H1 (cell line): ENCODE data around the gene TRAF3. TPM values are rescaled to one million over a fixed set of nuclear protein-coding genes. Genes with fewer than 3 reads are reported as not detected.
A peak's percentile ranks its signal among the peaks of the same experiment; 100 is the strongest.

Experiments
- CTCF ChIA-PET: fragments of 300-600 bp; sonication (Branson Sonifier 250); formaldehyde crosslinking; loops from one replicate; lab custom pipeline; 2021; ENCODE audit not compliant: partially characterized antibody; lab: Charles Lee
- POLR2A ChIA-PET: fragments of 300-600 bp; sonication (Branson Sonifier 250); formaldehyde crosslinking; loops from one replicate; lab custom pipeline; 2021; ENCODE audit warnings: inconsistent platforms; ENCODE audit not compliant: partially characterized antibody; lab: Charles Lee
- DNase-seq, 2 experiments: peaks; one replicate each; pipeline versions ENCODE4 v3.0.0 to v3.0.0-alpha.2; 2010 to 2022; ENCODE audit warnings: low spot score in 2 of 2, low read depth in 1 of 2, mixed read lengths in 1 of 2
- FAIRE-seq: peaks from 2 replicates; lab custom pipeline; 2011; peaks lifted over from hg19 to GRCh38; lab: Jason Lieb, UNC
- H2AFZ ChIP-seq: 2 replicates; pipeline ENCODE4 v1.8.1; 2012; ENCODE audit warnings: low read length, inconsistent platforms
- H2AK5ac ChIP-seq: 2 replicates; pipeline ENCODE4 v1.6.1; 2013; ENCODE audit warnings: low read depth, low read length
- H2BK120ac ChIP-seq: replicated peaks from 2 replicates; pipeline ENCODE3; 2013; ENCODE audit warnings: low read depth, low read length, inconsistent platforms
- H2BK12ac ChIP-seq: 2 replicates; pipeline ENCODE4 v1.6.1; 2013; ENCODE audit warnings: low read depth, low read length
- H2BK15ac ChIP-seq: 2 replicates; pipeline ENCODE4 v1.6.1; 2013; ENCODE audit warnings: low read length
- H2BK20ac ChIP-seq: 2 replicates; pipeline ENCODE4 v1.6.1; 2013; ENCODE audit warnings: low read length
- H2BK5ac ChIP-seq: 2 replicates; pipeline ENCODE4 v1.6.1; 2013; ENCODE audit warnings: low read depth, low read length
- H3K14ac ChIP-seq: 2 replicates; pipeline ENCODE4 v1.6.1; 2013; ENCODE audit warnings: inconsistent platforms; ENCODE audit not compliant: insufficient read length
- H3K18ac ChIP-seq: 2 replicates; pipeline ENCODE4 v1.6.1; 2013; ENCODE audit warnings: low read length; ENCODE audit errors: extremely low read depth
- H3K23ac ChIP-seq: 2 replicates; pipeline ENCODE4 v1.6.1; 2013; ENCODE audit warnings: inconsistent platforms; ENCODE audit not compliant: insufficient read length
- H3K23me2 ChIP-seq: 2 replicates; pipeline ENCODE4 v1.6.1; 2013; ENCODE audit warnings: low read depth, low read length
- H3K27ac ChIP-seq: 2 replicates; pipeline ENCODE4 v1.6.1; 2011; ENCODE audit warnings: low read depth, low read length, inconsistent platforms
- H3K27me3 ChIP-seq, 4 experiments: replicated peaks in 1 of 4; 1 replicate in 1 of 4; 2 replicates in 3 of 4; pipeline versions ENCODE4 v1.6.1 to v1.8.1; 2011 to 2013; ENCODE audit warnings: low read length in 3 of 4, mild to moderate bottlenecking in 3 of 4, inconsistent platforms in 2 of 4, mixed read lengths in 2 of 4, moderate library complexity in 1 of 4; ENCODE audit not compliant: control insufficient read depth in 3 of 4, insufficient read depth in 3 of 4; ENCODE audit errors: extremely low read depth in 1 of 4
- H3K36me3 ChIP-seq, 4 experiments: 2 replicates each; pipeline versions ENCODE4 v1.6.1 to v1.8.1; 2011 to 2013; ENCODE audit warnings: mild to moderate bottlenecking in 4 of 4, low read length in 3 of 4, moderate library complexity in 2 of 4, control low read depth in 1 of 4, inconsistent platforms in 1 of 4; ENCODE audit not compliant: insufficient read depth in 4 of 4, control insufficient read depth in 2 of 4
- H3K4ac ChIP-seq: replicated peaks from 2 replicates; pipeline ENCODE3; 2013; ENCODE audit warnings: low read length, low read depth, mixed read lengths, inconsistent platforms; ENCODE audit not compliant: insufficient read length
- H3K4me1 ChIP-seq, 4 experiments: replicated peaks in 1 of 4; 1 replicate in 1 of 4; 2 replicates in 3 of 4; pipeline versions ENCODE4 v1.6.1 to v1.8.1; 2011 to 2013; ENCODE audit warnings: low read length in 3 of 4, inconsistent platforms in 2 of 4, mixed read lengths in 1 of 4; ENCODE audit not compliant: insufficient read depth in 4 of 4, control insufficient read depth in 3 of 4
- H3K4me2 ChIP-seq, 2 experiments: 2 replicates each; pipeline versions ENCODE4 v1.6.1 to v1.8.1; 2011 to 2013; ENCODE audit warnings: low read depth in 2 of 2, low read length in 2 of 2, control low read depth in 1 of 2, inconsistent platforms in 1 of 2, mild to moderate bottlenecking in 1 of 2; ENCODE audit not compliant: insufficient read depth in 1 of 2
- H3K4me3 ChIP-seq, 4 experiments: fragments of 200-600, 300-600 bp in 1 of 4; sonication (generic), shearing (Covaris generic), sonication (Bioruptor Twin) in 1 of 4; 2 replicates each; pipeline versions ENCODE4 v1.5.1 to v1.8.1; 2011 to 2016; ENCODE audit warnings: low read length in 4 of 4, low read depth in 3 of 4, control low read depth in 2 of 4, inconsistent platforms in 2 of 4, mild to moderate bottlenecking in 2 of 4, mixed read lengths in 1 of 4, moderate library complexity in 1 of 4; ENCODE audit not compliant: insufficient read depth in 2 of 4; ENCODE audit errors: extremely low read depth in 1 of 4
- H3K56ac ChIP-seq: replicated peaks from 2 replicates; pipeline ENCODE3; 2013; ENCODE audit warnings: low read depth, mild to moderate bottlenecking, mixed read lengths, low read length, inconsistent platforms; ENCODE audit not compliant: insufficient read length
- H3K79me1 ChIP-seq: 2 replicates; pipeline ENCODE4 v1.6.1; 2013; ENCODE audit warnings: low read depth, low read length, control low read depth
- H3K79me2 ChIP-seq, 2 experiments: 2 replicates each; pipeline versions ENCODE4 v1.6.1 to v1.8.1; 2012 to 2013; ENCODE audit warnings: low read length in 2 of 2, mild to moderate bottlenecking in 2 of 2, inconsistent platforms in 1 of 2; ENCODE audit not compliant: insufficient read depth in 2 of 2, control insufficient read depth in 1 of 2
- H3K9ac ChIP-seq, 4 experiments: replicated peaks in 1 of 4; 1 replicate in 1 of 4; 2 replicates in 3 of 4; pipeline versions ENCODE4 v1.6.1 to v1.8.1; 2011 to 2013; ENCODE audit warnings: low read depth in 3 of 4, low read length in 3 of 4, control low read depth in 2 of 4, mild to moderate bottlenecking in 2 of 4, moderate library complexity in 2 of 4, inconsistent platforms in 1 of 4; ENCODE audit errors: extremely low read depth in 1 of 4
- H3K9me3 ChIP-seq, 2 experiments: 2 replicates each; pipeline versions ENCODE4 v1.6.1 to v1.8.1; 2012 to 2013; ENCODE audit warnings: mild to moderate bottlenecking in 2 of 2, moderate library complexity in 2 of 2, control low read depth in 1 of 2, inconsistent platforms in 1 of 2, low read depth in 1 of 2, low read length in 1 of 2, mixed read lengths in 1 of 2; ENCODE audit not compliant: insufficient read depth in 2 of 2
- H4K20me1 ChIP-seq, 2 experiments: replicated peaks in 1 of 2; 2 replicates each; pipeline versions ENCODE3 to v1.8.1; 2011 to 2013; ENCODE audit warnings: inconsistent platforms in 2 of 2, low read length in 2 of 2, mild to moderate bottlenecking in 1 of 2; ENCODE audit not compliant: insufficient read depth in 2 of 2, control insufficient read depth in 1 of 2
- H4K5ac ChIP-seq: 2 replicates; pipeline ENCODE4 v1.6.1; 2013; ENCODE audit warnings: low read length, low read depth, mixed read lengths, inconsistent platforms; ENCODE audit not compliant: insufficient read length
- H4K8ac ChIP-seq: 2 replicates; pipeline ENCODE4 v1.8.0; 2013; ENCODE audit warnings: mild to moderate bottlenecking, moderate library complexity, low read length, inconsistent platforms; ENCODE audit not compliant: insufficient read depth; ENCODE audit errors: extremely low read depth
- H4K91ac ChIP-seq: replicated peaks from 2 replicates; pipeline ENCODE3; 2013; ENCODE audit warnings: low read length, mixed read lengths, inconsistent platforms; ENCODE audit not compliant: insufficient read length
- EP300 ChIP-seq, 2 experiments: IDR thresholded peaks; 1 replicate in 1 of 2; 2 replicates in 1 of 2; pipeline ENCODE4 v1.6.1; 2011 to 2012; ENCODE audit warnings: low read depth in 2 of 2, low read length in 2 of 2, mild to moderate bottlenecking in 2 of 2, borderline replicate concordance in 1 of 2, inconsistent platforms in 1 of 2, moderate library complexity in 1 of 2
- TEAD4 ChIP-seq: IDR thresholded peaks from 2 replicates; pipeline ENCODE4 v1.6.1; 2012; ENCODE audit warnings: low read depth, low read length, inconsistent platforms, mixed read lengths
- WGBS, 2 experiments: shearing (Covaris generic) in 1 of 2; methylation state at CpG; one replicate each; pipeline versions ENCODE4 v1.1.6 to v1.1.7; 2013 to 2015; ENCODE audit warnings: low lambda C conversion rate in 2 of 2, mixed read lengths in 2 of 2, inconsistent platforms in 1 of 2, low coverage in 1 of 2, missing lambda C conversion rate in 1 of 2; ENCODE audit not compliant: insufficient replicate concordance in 2 of 2, insufficient coverage in 1 of 2, insufficient read length in 1 of 2; ENCODE audit errors: extremely low coverage in 1 of 2, missing lambda C conversion rate in 1 of 2; 5-methylcytosine and 5-hydroxymethylcytosine counted together
- polyA plus RNA-seq, 7 experiments: library from polyadenylated mRNA; depleted of rRNA in 3 of 7; stranded (reverse) in 5 of 7; unstranded in 2 of 7; fragments of >200 nt in 5 of 7; fragments of 200-250 nt in 2 of 7; gene quantifications; 1 replicate in 5 of 7; 2 replicates in 1 of 7; 4 replicates in 1 of 7; pipeline versions ENCODE4 v1.2.1 to v1.2.3, GENCODE V29; 2011 to 2013; ENCODE audit warnings: missing spikeins in 2 of 7, mixed read lengths in 2 of 7
- total RNA-seq: library from RNA; stranded (reverse); fragmentation: NEBNext Ultra II Directional; extraction: Animal tissue kit (Norgen Biotek cat#: 25700); gene quantifications from 2 replicates; pipeline ENCODE4 v1.2.1, GENCODE V29; 2021

The TRAF3 gene
- total and polyA plus RNA-seq, 2 of the 8 experiments (the other 6 are each of a cell fraction or from before 2014, with no cell fraction given), result 5.8 to 12.1 TPM

DNA sequence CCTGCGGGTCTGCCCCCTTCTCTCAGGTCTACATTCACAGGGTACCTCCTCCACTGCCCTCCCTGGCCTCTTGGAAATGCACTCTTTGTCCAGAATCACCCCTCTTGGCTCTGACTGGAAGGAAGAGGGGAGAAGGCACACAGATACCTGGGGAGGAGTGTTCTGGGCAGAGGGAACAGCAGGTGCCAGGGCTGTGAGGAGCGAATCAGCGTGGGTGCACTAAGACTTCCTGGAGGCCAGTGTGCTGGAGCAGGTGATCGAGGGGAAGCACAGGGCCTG is 8.3 kb upstream of the TRAF3 start:
- H3K36me3 ChIP-seq, result no peaks in the 10 kb centered on the region
- no peak overlapping the region for H3K9ac ChIP-seq
- H3K14ac ChIP-seq, result no peak overlapping the region
- WGBS, 2 experiments, result 94% methylated on average over 4 of the region's 4 CpGs; no CpG with 5 or more reads in 1 of the 2 experiments
- H2AFZ ChIP-seq, result 0 out of 2 replicates have a peak overlapping the region, but pooled peaks have one; percentile 52
- no peak overlapping the region for H4K91ac ChIP-seq
- H4K5ac ChIP-seq, result no peak overlapping the region
- H3K56ac ChIP-seq, result no peak overlapping the region
- no peak overlapping the region for H3K23ac ChIP-seq
- DNase-seq, result no peak
- H3K4ac ChIP-seq, result no peak overlapping the region
- CTCF ChIA-PET, result interaction anchor here (8.4 kb wide), 1 partner anchor 75 kb away, joined by 63 read pairs; no protein-coding TSS in a partner anchor
- 0 out of 2 replicates have a peak overlapping the region, but pooled peaks have one; percentile 60 for H2BK12ac ChIP-seq
- H3K23me2 ChIP-seq, result no peaks in the 10 kb centered on the region
- H3K27ac ChIP-seq, result no peak overlapping the region
- H3K79me1 ChIP-seq, result no peaks in the 10 kb centered on the region
- no peaks in the 10 kb centered on the region for H4K20me1 ChIP-seq
- peaks cover 0 to 4% (median 0%) of the 10 kb centered on the region in 4 experiments; a peak in 2 of 7 replicates for H3K4me1 ChIP-seq
- no peak overlapping the region for H3K18ac ChIP-seq
- no peak for FAIRE-seq
- no peak overlapping the region for H2AK5ac ChIP-seq
- H2BK15ac ChIP-seq, result 0 out of 2 replicates have a peak overlapping the region, but pooled peaks have one; percentile 61
- no peaks in the 10 kb centered on the region for H3K9me3 ChIP-seq
- H2BK20ac ChIP-seq, result no peak overlapping the region
- no peaks in the 10 kb centered on the region for H3K27me3 ChIP-seq
- H4K8ac ChIP-seq, result no peak overlapping the region
- POLR2A ChIA-PET, result interaction anchor here (1.6 kb wide), 1 partner anchor 19 kb away, joined by 5 read pairs; no protein-coding TSS in a partner anchor
- H3K79me2 ChIP-seq, result no peaks in the 10 kb centered on the region
- TF ChIP-seq EP300 (IDR thresholded peaks at IDR 0.05; ENCODE audit: borderline replicate concordance in 1 of 2, low read depth in 2 of 2, low read length in 2 of 2) (peak in 1 of 2 experiments; percentile 28; a peak in 1 of 3 replicates), TEAD4 (no peak)
- H3K4me2 ChIP-seq, result no peak overlapping the region
- H2BK5ac ChIP-seq, result no peak overlapping the region
- H3K4me3 ChIP-seq, result no peak overlapping the region
- H2BK120ac ChIP-seq, result no peak overlapping the region
